Gastrocnemius medialis (tissue), 4 donors: ENCODE measurements around the gene DUSP3. TPM values are rescaled to one million over a fixed set of nuclear protein-coding genes. Genes with fewer than 3 reads are reported as not detected.

ENCODE experiments used
- ATAC-seq, 2 donors: fragments of 150-250 bp; one replicate each; pipeline ENCODE4 v1.9.1; 2016
- DNase-seq, 2 donors: peaks; one replicate each; pipeline ENCODE4 v3.0.0-alpha.2; 2019
- H3K27ac ChIP-seq, 4 donors: fragments of 200-600 bp; sonication (generic); 1 replicate in 1 of 4; 2 replicates in 3 of 4; pipeline ENCODE4 v1.5.1; 2016 to 2018; ENCODE audit warnings: mild to moderate bottlenecking in 2 of 4, moderate library complexity in 1 of 4
- H3K27me3 ChIP-seq, 3 donors: fragments of 200-600 bp; sonication (generic) in 2 of 3; 1 replicate in 1 of 3; 2 replicates in 2 of 3; pipeline versions ENCODE4 v1.5.1 to v1.6.0; 2016 to 2019; ENCODE audit warnings: mild to moderate bottlenecking in 1 of 3, moderate library complexity in 1 of 3
- H3K36me3 ChIP-seq, 2 donors: fragments of 200-600 bp; sonication (generic) in 1 of 2; one replicate each; pipeline ENCODE4 v1.5.1; 2017 to 2018
- H3K4me1 ChIP-seq, 2 donors: fragments of 200-600 bp; sonication (generic) in 1 of 2; one replicate each; pipeline ENCODE4 v1.5.1; 2016 to 2017; ENCODE audit warnings: mild to moderate bottlenecking in 2 of 2
- H3K4me3 ChIP-seq, 4 donors: fragments of 200-600 bp; sonication (generic) in 3 of 4; 1 replicate in 1 of 4; 2 replicates in 3 of 4; pipeline ENCODE4 v1.5.1; 2016 to 2019; ENCODE audit warnings: mild to moderate bottlenecking in 2 of 4
- H3K9me3 ChIP-seq, 3 donors: fragments of 200-600 bp; sonication (generic) in 2 of 3; 1 replicate in 1 of 3; 2 replicates in 2 of 3; pipeline ENCODE4 v1.5.1; 2016 to 2019
- CTCF ChIP-seq, 5 experiments: fragments of 450-650 bp in 3 of 5; fragments of 200-600 bp in 2 of 5; sonication (generic) in 2 of 5; IDR thresholded peaks in 4 of 5; conservative IDR thresholded peaks in 1 of 5; 1 replicate in 4 of 5; 2 replicates in 1 of 5; pipeline ENCODE4 v1.5.1; 2016 to 2019; ENCODE audit warnings: antibody characterized with exemption in 5 of 5, mild to moderate bottlenecking in 3 of 5, moderate library complexity in 3 of 5
- POLR2A ChIP-seq, 2 donors: fragments of 450-650 bp; IDR thresholded peaks; one replicate each; pipeline ENCODE4 v1.6.1; 2017; ENCODE audit warnings: antibody characterized with exemption in 2 of 2, mild to moderate bottlenecking in 2 of 2, moderate library complexity in 2 of 2
- in situ Hi-C, 4 donors: fragments of 200-750 bp; cut with MboI; loops; one replicate each; pipeline versions ENCODE4 v1.15.0 to v1.8.0; 2017; ENCODE audit warnings: low sequenced_read_pairs in 4 of 4
- intact Hi-C: fragments of 100-400 bp; cut with DNase I; formaldehyde crosslinking; loops from one replicate; pipeline ENCODE4 v1.15.1; 2023; ENCODE audit warnings: low total_unique reads
- total RNA-seq, 4 donors: library from RNA; depleted of rRNA; stranded (reverse); fragments of >200 nt; gene quantifications; one replicate each; pipeline versions ENCODE4 v1.1.0 to v1.2.3, GENCODE V29; 2016

DUSP3 gene
- total RNA-seq, 4 donors from 2014 or later = 121 to 184 (median 145) TPM

GRCh38 chr17:43813386-43813785, 34.6 kb upstream of the DUSP3 start:
- Histone ChIP-seq H3K4me1 (no peaks in the 10 kb centered on the region), H3K4me3 (no peak overlapping the region), H3K27me3 (no peaks in the 10 kb centered on the region), H3K27ac (no peak overlapping the region), H3K9me3 (no peaks in the 10 kb centered on the region), H3K36me3 (no peaks in the 10 kb centered on the region)
- in situ Hi-C loops (no loop called here), intact Hi-C loops (no loop called here)
- ATAC-seq (no peak), DNase-seq (no peak)
- TF ChIP-seq POLR2A (IDR thresholded peaks at IDR 0.05) = no peak
- TF ChIP-seq CTCF (IDR thresholded peaks at IDR 0.05 in 4 of 5, conservative IDR thresholded peaks at IDR 0.05 in 1 of 5) = no peak

- no peak for TF ChIP-seq CTCF (IDR thresholded peaks at IDR 0.05 in 4 of 5, conservative IDR thresholded peaks at IDR 0.05 in 1 of 5)
- no peak for TF ChIP-seq POLR2A (IDR thresholded peaks at IDR 0.05)
- ATAC-seq (no peak), DNase-seq (no peak)
- in situ Hi-C loops (no loop called here), intact Hi-C loops (no loop called here)
- Histone ChIP-seq H3K27me3 (no peaks in the 10 kb centered on the region), H3K9me3 (no peaks in the 10 kb centered on the region), H3K4me1 (no peaks in the 10 kb centered on the region), H3K27ac (no peak overlapping the region), H3K4me3 (no peak overlapping the region), H3K36me3 (no peaks in the 10 kb centered on the region)
These were observed 33.9 kb upstream of the DUSP3 start for GRCh38 chr17:43812396-43813265.

- Histone ChIP-seq H3K36me3 (no peaks in the 10 kb centered on the region), H3K27me3 (no peaks in the 10 kb centered on the region), H3K27ac (no peak overlapping the region), H3K9me3 (no peaks in the 10 kb centered on the region), H3K4me3 (no peak overlapping the region), H3K4me1 (no peaks in the 10 kb centered on the region)
- no peak for TF ChIP-seq POLR2A (IDR thresholded peaks at IDR 0.05)
- TF ChIP-seq CTCF (IDR thresholded peaks at IDR 0.05 in 4 of 5, conservative IDR thresholded peaks at IDR 0.05 in 1 of 5) = no peak
- ATAC-seq (no peak), DNase-seq (no peak)
- in situ Hi-C loops = no loop called here
- intact Hi-C loops = no loop called here
These were observed 32.0 kb upstream of the DUSP3 start for GRCh38 chr17:43810823-43811222.

GRCh38 chr17:43810226-43810715, 31.5 kb upstream of the DUSP3 start:
- no peaks in the 10 kb centered on the region for H3K4me1 ChIP-seq
- TF ChIP-seq CTCF (IDR thresholded peaks at IDR 0.05 in 4 of 5, conservative IDR thresholded peaks at IDR 0.05 in 1 of 5) = no peak
- TF ChIP-seq POLR2A (IDR thresholded peaks at IDR 0.05) = no peak
- no peak overlapping the region for H3K27ac ChIP-seq
- ATAC-seq (no peak), DNase-seq (no peak)
- in situ Hi-C loops (no loop called here), intact Hi-C loops (no loop called here)
- no peaks in the 10 kb centered on the region for H3K9me3 ChIP-seq
- H3K4me3 ChIP-seq = no peak overlapping the region
- H3K36me3 ChIP-seq = no peaks in the 10 kb centered on the region
- no peaks in the 10 kb centered on the region for H3K27me3 ChIP-seq
